ENCODE measurements around the gene IGFL3.

- TF ChIP-seq EZH2 (optimal IDR thresholded peaks at IDR 0.05; ENCODE audit: low read depth, low read length) (no peak), CTCF (IDR thresholded peaks at IDR 0.05; ENCODE audit: low read length) (no peak), EZH2phosphoT487 (IDR thresholded peaks at IDR 0.05; ENCODE audit: low read length) (no peak)
These were observed 23.4 kb upstream of the IGFL3 start, which contains the start of gene IGFL2 for GRCh38 chr19:46147791-46148288.

All from MM.1S (cell line).